Esophagus (tissue), 2 donors: ENCODE data around the gene CARS2. TPM values are rescaled to one million over a fixed set of nuclear protein-coding genes. Genes with fewer than 3 reads are reported as not detected.
"Not testable (repeated sequence)": the region's sequence is repeated elsewhere in the genome, so short reads cannot be mapped to it uniquely, and the experiment has no call there.

Experiments used
- H3K27ac ChIP-seq, 2 donors: one replicate each; pipeline ENCODE4 v1.5.1; 2013; ENCODE audit warnings: low read depth in 2 of 2, mild to moderate bottlenecking in 2 of 2, inconsistent platforms in 1 of 2, low read length in 1 of 2, moderate library complexity in 1 of 2
- H3K27me3 ChIP-seq, 2 donors: one replicate each; pipeline ENCODE4 v1.6.1; 2013; ENCODE audit warnings: low read length in 2 of 2, control low read depth in 1 of 2, mild to moderate bottlenecking in 1 of 2; ENCODE audit not compliant: insufficient read depth in 2 of 2, control insufficient read depth in 1 of 2
- H3K36me3 ChIP-seq, 2 donors: one replicate each; pipeline ENCODE4 v1.6.1; 2013; ENCODE audit warnings: low read length in 1 of 2; ENCODE audit not compliant: control insufficient read depth in 2 of 2, insufficient read depth in 2 of 2
- H3K4me1 ChIP-seq, 2 donors: one replicate each; pipeline ENCODE4 v1.6.1; 2013; ENCODE audit warnings: low read length in 1 of 2; ENCODE audit not compliant: control insufficient read depth in 2 of 2, insufficient read depth in 2 of 2
- H3K4me3 ChIP-seq, 2 donors: one replicate each; pipeline ENCODE4 v1.5.1; 2013; ENCODE audit warnings: low read length in 2 of 2, mild to moderate bottlenecking in 2 of 2, low read depth in 1 of 2, moderate library complexity in 1 of 2
- H3K9me3 ChIP-seq, 2 donors: one replicate each; pipeline ENCODE4 v1.6.1; 2013; ENCODE audit warnings: mild to moderate bottlenecking in 2 of 2, low read depth in 1 of 2, low read length in 1 of 2, moderate library complexity in 1 of 2; ENCODE audit not compliant: control insufficient read depth in 2 of 2, insufficient read depth in 1 of 2
- WGBS, 2 donors: extraction: QIAGEN DNeasy Blood & Tissue Kit; methylation state at CpG; one replicate each; pipeline ENCODE4 v1.1.7; 2013; 5-methylcytosine and 5-hydroxymethylcytosine counted together
- polyA plus RNA-seq, 2 donors: library from polyadenylated mRNA; stranded (reverse); fragments of 200-250 nt; gene quantifications; one replicate each; pipeline ENCODE4 v1.2.3, GENCODE V29; 2013
- donor health status: healthy with polysubstance abuse.
- donor health status: Bipolar disorder and iron deficiency.

The CARS2 gene
- polyA plus RNA-seq, 2 donors = 42.9 to 75.1 TPM

DNA sequence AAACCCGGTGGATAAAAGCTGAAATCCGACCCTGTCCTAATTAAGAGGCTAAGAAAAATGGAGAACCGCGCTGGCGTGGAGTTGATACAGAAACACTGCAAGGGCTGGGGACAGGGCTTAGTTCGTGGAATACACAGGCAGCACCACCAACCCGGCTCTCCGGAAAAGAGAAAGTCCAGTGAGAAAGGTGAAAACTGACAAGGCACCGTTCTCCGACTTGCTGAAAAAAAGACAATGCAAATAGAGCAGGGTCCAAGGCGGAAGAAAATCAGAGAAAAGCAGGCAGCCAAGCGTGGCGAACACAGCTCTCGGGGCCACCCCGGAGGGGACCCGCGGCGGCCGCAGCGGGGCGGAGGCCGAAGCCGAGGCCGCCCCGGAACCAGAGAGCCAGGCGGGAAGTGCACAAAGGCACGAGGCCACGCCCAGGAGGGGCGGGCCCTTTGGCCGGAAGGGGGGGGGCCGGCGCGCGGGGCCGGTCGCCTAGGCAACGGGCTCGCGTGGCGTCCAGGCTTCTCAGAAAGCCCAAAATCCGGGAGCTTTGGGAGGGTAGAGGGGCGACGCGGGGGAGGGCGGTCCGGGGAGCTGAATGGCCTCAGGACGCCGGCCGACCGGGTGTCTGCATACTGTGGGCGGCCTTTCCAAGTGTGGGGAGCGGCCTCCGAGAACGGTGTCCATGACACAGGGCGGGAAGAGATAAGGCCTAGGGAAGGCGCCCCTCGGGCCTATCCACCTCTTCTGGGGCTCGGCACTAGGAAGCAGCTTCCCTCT lies 6.3 kb upstream of the CARS2 start:
- H3K27me3 ChIP-seq = no peaks in the 10 kb centered on the region

DNA sequence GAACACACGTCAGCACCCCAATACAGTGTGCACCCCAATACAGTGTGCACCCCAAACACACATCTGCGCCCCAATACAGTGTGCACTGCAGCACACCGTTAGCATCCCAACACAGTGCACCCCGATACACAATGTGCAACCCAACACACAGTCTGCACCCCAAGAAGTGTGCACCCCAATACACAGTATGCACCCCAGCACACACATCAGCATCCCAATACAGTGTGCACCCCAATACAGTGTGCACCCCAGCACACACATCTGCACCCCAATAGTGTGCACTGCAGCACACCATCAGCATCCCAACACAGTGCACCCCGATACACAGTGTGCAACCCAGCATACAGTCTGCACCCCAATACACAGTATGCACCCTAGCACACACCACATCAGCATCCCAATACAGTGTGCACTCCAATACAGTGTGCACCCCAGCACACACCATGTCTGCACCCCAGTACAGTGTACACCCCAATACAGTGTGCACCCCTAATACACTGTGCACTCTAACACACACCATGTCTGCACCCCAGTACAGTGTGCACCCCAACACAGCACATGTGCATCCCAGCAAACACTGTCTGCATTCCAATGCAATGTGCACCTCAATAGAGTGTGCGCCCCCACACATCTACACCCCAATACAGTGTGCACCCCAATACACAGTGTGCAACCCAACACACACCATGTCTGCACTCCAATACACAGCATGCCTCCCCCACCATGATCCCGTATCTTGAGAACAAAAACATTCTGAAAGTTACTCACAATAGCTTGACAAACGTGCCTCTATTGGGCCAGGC lies 855 bp upstream of the CARS2 start:
- peaks cover 5 to 8% of the 10 kb centered on the region in 2 donors for H3K4me1 ChIP-seq
- H3K27ac ChIP-seq = peak overlapping the region; percentile 14 to 87
- peaks cover 2 to 6% of the 10 kb centered on the region in 2 donors for H3K36me3 ChIP-seq
- no peaks in the 10 kb centered on the region for H3K27me3 ChIP-seq
- no peaks in the 10 kb centered on the region for H3K9me3 ChIP-seq
- 54% methylated on average over 8 of the region's 8 CpGs for WGBS, 2 donors
- peak overlapping the region; percentile 48 to 84 for H3K4me3 ChIP-seq

More for the DNA sequence above, 6.3 kb upstream of the CARS2 start:
- WGBS, 2 donors = 0 to 1% methylated on average over 50 to 58 of the region's 58 CpGs
- Histone ChIP-seq H3K4me3 (peak overlapping the region; percentile 70 to 85), H3K9me3 (no peaks in the 10 kb centered on the region), H3K36me3 (no peaks in the 10 kb centered on the region), H3K4me1 (no peaks in the 10 kb centered on the region), H3K27ac (peak overlapping the region; percentile 100)

DNA sequence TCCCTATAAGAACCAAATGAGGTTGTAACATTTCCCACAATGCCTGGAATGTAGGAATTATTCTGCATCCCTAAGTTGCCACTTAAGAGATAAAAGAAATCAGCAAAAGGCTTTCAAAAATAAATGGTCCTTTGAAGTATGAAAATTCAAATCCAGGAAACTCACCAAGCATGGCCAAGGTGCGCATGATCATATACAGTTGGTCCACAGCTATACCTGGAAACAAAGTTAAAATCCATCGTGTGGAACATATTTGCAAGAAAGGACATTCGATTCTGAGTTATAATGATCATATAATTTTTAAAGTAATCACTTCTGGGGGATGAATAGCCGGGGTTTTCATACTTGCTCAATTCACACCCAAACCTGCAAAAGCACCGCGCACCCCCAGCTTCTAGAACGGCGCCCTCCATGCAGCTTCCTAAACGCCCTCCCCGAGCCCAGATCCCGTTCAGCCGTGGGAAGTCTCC lies 525 bp downstream of the CARS2 start:
- Histone ChIP-seq H3K4me1 (peaks cover 5 to 8% of the 10 kb centered on the region in 2 donors), H3K36me3 (peaks cover 6 to 12% of the 10 kb centered on the region in 2 donors), H3K27ac (peak overlapping the region; percentile 86 to 87), H3K9me3 (no peaks in the 10 kb centered on the region), H3K27me3 (no peaks in the 10 kb centered on the region), H3K4me3 (peak overlapping the region; percentile 73 to 84)
- 2 to 4% methylated on average over 12 of the region's 12 CpGs for WGBS, 2 donors

DNA sequence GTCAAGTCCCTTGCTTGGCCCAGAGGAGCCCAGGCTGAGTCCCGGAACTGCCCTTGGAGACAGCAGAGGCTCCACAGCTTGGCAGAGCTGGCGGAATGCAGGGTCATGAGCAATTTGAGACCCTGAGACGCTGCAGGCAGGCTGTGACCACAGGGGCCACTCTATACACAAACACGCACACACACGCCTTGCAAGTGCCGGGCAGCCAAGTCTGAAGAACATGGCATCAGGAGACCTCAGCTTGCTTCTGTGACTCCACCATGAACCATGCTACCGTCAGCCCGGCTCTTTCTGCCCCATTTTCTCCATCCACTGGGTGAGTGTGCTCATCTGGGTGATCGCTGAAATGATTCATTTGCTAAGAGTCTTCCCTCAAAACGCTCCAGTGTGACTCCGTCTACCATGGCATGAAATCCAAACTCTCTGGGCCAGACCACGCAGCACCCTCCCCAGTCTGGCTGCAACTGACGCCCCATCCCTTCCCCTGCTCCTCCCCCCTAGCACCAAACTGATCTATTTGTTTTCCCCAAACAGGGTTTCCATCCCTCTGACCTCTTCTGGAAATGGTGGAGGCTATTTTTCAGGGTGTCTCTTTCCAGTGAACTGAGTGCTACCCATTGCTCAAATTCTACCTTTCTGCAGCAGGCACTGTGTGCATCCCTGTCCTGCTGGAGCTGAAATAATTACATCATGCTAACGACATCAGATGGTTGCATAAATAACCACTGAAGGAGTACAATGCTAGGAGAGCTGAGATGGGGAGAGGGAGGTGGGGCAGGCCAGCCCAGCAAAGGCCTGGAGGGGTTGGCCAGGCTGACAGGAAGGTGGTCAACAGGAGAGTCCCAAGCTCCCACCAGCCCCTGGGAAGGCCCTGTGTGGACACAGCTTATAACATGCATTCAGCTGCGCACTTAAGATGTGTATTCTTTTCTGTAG lies 3.1 kb downstream of the CARS2 start:
- Histone ChIP-seq H3K27me3 (no peaks in the 10 kb centered on the region), H3K9me3 (no peaks in the 10 kb centered on the region), H3K4me3 (no peak overlapping the region), H3K27ac (no peak overlapping the region), H3K4me1 (peaks cover 5 to 8% of the 10 kb centered on the region in 2 donors), H3K36me3 (peaks cover 12 to 27% of the 10 kb centered on the region in 2 donors)
- 81 to 83% methylated on average over 15 of the region's 15 CpGs for whole genome bisulfite sequencing, 2 donors

GRCh38 chr13:110702089-110702488 lies 3.8 kb downstream of the CARS2 start:
- Histone ChIP-seq H3K27ac (no peak overlapping the region), H3K36me3 (peaks cover 12 to 27% of the 10 kb centered on the region in 2 donors)

GRCh38 chr13:110701061-110701460 lies 4.9 kb downstream of the CARS2 start:
- H3K9me3 ChIP-seq, H3K4me3 ChIP-seq, H3K27ac ChIP-seq, H3K27me3 ChIP-seq, H3K4me1 ChIP-seq: not testable (repeated sequence)
- H3K36me3 ChIP-seq = peaks cover 12 to 29% of the 10 kb centered on the region in 2 donors
- 97 to 99% methylated on average over 7 of the region's 7 CpGs for WGBS, 2 donors

More at GRCh38 chr13:110702089-110702488, 3.8 kb downstream of the CARS2 start:
- Histone ChIP-seq H3K4me3 (no peak overlapping the region), H3K9me3 (no peaks in the 10 kb centered on the region), H3K4me1 (peaks cover 5 to 8% of the 10 kb centered on the region in 2 donors), H3K27me3 (no peaks in the 10 kb centered on the region)
- 47 to 54% methylated on average over 3 of the region's 3 CpGs for WGBS, 2 donors

DNA sequence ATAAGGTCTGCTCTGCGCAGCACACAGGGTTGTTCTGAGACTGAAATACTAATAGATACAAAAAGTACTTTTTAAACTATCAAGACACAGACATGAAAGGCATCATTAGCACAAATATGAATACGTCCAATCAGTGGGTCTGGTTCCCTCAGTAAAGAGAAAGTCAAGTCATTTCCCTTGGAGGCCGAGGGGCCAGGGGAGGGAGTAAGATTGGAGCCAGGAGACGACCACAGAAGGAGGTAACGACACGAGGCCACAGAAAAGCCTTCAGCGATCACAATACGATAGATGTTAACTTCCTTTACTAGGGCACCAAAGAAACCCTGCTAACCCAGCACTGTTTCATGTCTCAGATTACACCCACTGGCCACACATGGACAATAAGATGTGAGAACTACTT lies 5.3 kb downstream of the CARS2 start:
- Histone ChIP-seq H3K9me3 (no peaks in the 10 kb centered on the region), H3K36me3 (peaks cover 12 to 29% of the 10 kb centered on the region in 2 donors), H3K4me1 (no peaks in the 10 kb centered on the region), H3K4me3 (no peak overlapping the region), H3K27me3 (no peaks in the 10 kb centered on the region), H3K27ac (no peak overlapping the region)
- 82 to 86% methylated on average over 8 of the region's 8 CpGs for WGBS, 2 donors

GRCh38 chr13:110700186-110700585 lies 5.7 kb downstream of the CARS2 start:
- no peaks in the 10 kb centered on the region for H3K4me1 ChIP-seq

More at GRCh38 chr13:110700186-110700585, 5.7 kb downstream of the CARS2 start:
- no peak overlapping the region for H3K4me3 ChIP-seq
- 93 to 95% methylated on average over 14 of the region's 14 CpGs for WGBS, 2 donors
- no peaks in the 10 kb centered on the region for H3K27me3 ChIP-seq
- peaks cover 12 to 29% of the 10 kb centered on the region in 2 donors for H3K36me3 ChIP-seq
- H3K9me3 ChIP-seq = no peaks in the 10 kb centered on the region
- H3K27ac ChIP-seq = no peak overlapping the region
